Measurements from ENCODE around the gene DAZAP1. TPM values are rescaled to one million over a fixed set of nuclear protein-coding genes. Genes with fewer than 3 reads are reported as not detected.
A peak's percentile ranks its signal among the peaks of the same experiment; 100 is the strongest.
"Not testable (repeated sequence)": the region's sequence is repeated elsewhere in the genome, so short reads cannot be mapped to it uniquely, and the experiment has no call there.

Gene DAZAP1
- total RNA-seq, 1 experiment from 2014 or later = 183 TPM

- no peak for DNase-seq (ENCODE audit: low read depth)
These were observed 63.7 kb downstream of the DAZAP1 start for GRCh38 chr19:1471010-1471514.

DNA sequence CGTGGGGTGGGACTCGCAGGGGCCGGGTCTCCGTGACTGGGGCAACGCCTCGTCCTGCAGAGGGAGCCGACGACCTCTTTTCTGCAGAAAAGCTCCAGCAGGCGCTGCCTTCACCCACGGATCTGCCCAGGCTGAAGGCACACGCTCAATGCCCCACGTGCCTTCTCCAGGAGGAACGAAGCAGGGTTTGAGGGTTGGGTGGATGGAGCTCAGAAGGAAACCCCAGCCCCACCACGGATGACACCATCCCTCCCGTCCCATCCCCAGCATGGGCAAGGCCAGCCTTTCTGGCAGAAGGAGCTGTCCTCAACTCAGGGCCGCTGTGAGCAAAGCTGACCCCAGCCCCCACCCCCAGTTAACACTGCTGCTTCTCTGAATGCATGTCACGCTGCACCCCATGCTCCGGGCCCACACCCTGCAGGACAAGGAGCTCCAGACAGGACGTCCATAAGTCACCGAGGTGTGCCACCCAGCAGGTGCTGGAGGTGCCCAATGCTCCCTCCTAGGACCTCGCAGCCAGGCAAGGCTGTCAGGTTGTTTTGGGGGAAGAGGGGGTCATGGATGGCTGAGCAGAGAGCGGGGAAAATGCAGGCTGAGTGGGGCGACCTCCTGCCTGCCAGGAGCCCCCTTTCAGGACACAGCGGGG is 64.3 kb downstream of the DAZAP1 start:
- no peak for DNase-seq (ENCODE audit: low read depth)

GRCh38 chr19:1472231-1473084 is 65.1 kb downstream of the DAZAP1 start:
- no peak for DNase-seq (ENCODE audit: low read depth)

GRCh38 chr19:1473085-1473851 is 65.9 kb downstream of the DAZAP1 start:
- DNase-seq (ENCODE audit: low read depth) = no peak

DNA sequence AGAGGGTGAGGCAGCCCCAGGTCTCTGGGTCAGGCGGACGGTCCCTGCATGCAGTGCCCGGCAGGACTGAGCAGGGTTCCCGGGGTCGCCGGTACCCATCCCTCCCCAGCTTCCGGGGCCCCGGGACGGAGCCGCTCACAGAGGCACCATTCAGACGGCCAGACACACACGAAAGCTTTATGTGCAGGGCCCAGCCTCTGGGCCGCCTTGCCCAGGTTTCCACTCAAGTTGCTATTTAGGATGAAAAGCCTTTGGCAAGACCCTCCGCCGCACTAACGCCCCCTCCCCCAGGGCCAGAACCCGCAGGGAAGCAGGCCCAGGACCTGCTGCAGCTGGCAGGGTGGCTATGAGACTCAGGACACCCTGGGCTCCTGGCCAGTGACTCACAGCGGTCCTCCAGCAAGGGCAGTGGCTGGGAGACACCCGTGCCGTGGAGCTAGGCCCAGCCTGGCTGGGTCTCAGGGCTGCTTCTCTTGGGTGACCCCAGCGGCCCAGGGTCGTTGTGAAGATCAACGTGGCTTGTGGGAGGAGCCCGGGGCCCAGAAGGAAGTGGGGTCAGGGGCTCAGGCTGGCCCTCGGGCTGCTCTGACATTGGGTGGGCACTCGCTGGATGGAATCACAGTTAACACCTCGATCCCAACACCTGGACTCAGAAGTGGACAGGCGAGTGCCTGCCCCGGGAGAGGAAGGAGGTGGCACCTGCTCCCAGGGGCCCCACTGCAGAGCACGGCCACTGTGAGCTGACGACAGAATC is 66.8 kb downstream of the DAZAP1 start:
- DNase-seq (ENCODE audit: low read depth) = no peak

- no peak for DNase-seq (ENCODE audit: low read depth)
These were observed 67.5 kb downstream of the DAZAP1 start for GRCh38 chr19:1474765-1475351.

GRCh38 chr19:1475751-1476437 is 68.5 kb downstream of the DAZAP1 start:
- DNase-seq (ENCODE audit: low read depth) = no peak

- DNase-seq (ENCODE audit: low read depth) = not testable (repeated sequence)
These were observed 69.7 kb downstream of the DAZAP1 start for GRCh38 chr19:1477056-1477455.

DNA sequence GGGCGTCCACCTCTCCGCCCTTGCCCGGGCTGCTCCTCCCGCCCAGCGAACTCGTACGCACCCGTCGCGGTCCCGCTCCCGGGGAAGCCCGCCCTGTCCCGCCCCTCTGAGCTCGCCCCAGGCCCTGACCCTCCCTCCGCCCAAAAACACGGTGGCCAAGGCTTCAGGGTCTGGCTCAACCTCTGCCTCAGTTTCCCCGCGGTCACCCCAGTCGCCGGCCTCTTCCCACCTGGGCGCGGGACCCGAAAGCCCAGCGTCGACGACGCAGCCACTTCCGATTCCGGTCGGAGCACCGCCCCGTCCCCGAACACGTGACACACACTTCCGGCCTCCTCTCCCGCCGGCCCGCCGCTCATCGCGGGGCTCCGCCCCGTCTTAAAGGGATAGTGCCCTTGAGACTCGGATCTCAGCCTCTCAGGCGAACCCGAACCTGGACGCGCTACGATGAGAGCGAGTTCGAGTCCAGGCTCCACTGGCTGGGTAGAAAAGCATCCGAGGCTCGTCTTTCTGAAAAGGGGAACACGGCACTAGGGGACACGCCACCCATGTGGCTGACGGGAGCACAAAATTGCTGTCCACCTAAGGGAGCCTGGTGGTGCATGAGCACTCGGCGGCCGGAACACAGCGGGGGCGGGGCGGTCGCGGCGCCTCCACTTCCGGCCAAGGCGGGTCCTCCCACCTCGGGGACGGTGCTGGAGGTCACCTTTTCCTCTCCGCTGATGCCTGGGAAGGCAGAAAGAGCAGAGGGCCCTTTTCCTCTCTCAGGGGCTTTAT is 71.7 kb downstream of the DAZAP1 start, which contains the start of gene C19orf25:
Gene C19orf25 (minus strand): TSS at position 282 of the 774 bp plus-strand sequence. CDS start 312 bp downstream, outside the sequence.
- DNase-seq (ENCODE audit: low read depth) = peak; percentile 92

- no peak for DNase-seq (ENCODE audit: low read depth)
These were observed 74.0 kb downstream of the DAZAP1 start for GRCh38 chr19:1481224-1481892.

- no peak for DNase-seq (ENCODE audit: low read depth)
These were observed 74.5 kb downstream of the DAZAP1 start for GRCh38 chr19:1481893-1482360.

GRCh38 chr19:1482361-1483130 is 75.2 kb downstream of the DAZAP1 start:
- DNase-seq (ENCODE audit: low read depth) = no peak

- DNase-seq (ENCODE audit: low read depth) = no peak
These were observed 76.0 kb downstream of the DAZAP1 start for GRCh38 chr19:1483131-1483978.

DNA sequence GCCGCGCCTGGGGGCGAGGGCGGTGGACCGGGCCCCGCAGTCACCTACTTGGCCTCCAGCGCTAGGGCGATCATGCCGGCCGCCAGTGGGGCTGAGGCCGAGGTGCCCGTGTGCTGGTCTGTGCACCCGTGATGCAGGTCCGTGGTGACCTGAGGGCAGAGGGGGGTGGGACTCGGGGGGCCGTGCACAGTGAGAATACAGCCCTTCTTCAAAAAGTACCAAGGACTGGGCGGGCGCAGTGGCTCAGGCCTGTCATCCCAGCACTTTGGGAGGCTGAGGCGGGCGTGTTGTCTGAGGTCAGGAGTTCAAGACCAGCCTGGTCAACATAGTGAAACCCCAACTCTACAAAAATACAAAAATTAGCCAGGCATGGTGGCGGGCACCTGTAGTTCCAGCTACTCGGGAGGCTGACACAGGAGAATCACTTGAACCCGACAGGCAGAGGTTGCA is 76.6 kb downstream of the DAZAP1 start:
- no peak for DNase-seq (ENCODE audit: low read depth)

All from HT1080 (cell line).